Esophagus muscularis mucosa (tissue), 3 donors: Measurements from ENCODE around the gene POLE.

Experiments
- POLR2A ChIP-seq: fragments of 450-650 bp; IDR thresholded peaks from one replicate; pipeline ENCODE4 v1.6.1; 2017; ENCODE audit warnings: antibody characterized with exemption, moderate library complexity, mild to moderate bottlenecking, low read depth
- TF ChIP-seq, protein P1 (sequence below), 3 experiments: fragments of 200-600 bp in 2 of 3; fragments of 450-650 bp in 1 of 3; sonication (generic) in 2 of 3; IDR thresholded peaks; one replicate each; pipeline ENCODE4 v1.5.1; 2017 to 2019; ENCODE audit warnings: antibody characterized with exemption in 3 of 3, mild to moderate bottlenecking in 2 of 3, moderate library complexity in 1 of 3

DNA sequence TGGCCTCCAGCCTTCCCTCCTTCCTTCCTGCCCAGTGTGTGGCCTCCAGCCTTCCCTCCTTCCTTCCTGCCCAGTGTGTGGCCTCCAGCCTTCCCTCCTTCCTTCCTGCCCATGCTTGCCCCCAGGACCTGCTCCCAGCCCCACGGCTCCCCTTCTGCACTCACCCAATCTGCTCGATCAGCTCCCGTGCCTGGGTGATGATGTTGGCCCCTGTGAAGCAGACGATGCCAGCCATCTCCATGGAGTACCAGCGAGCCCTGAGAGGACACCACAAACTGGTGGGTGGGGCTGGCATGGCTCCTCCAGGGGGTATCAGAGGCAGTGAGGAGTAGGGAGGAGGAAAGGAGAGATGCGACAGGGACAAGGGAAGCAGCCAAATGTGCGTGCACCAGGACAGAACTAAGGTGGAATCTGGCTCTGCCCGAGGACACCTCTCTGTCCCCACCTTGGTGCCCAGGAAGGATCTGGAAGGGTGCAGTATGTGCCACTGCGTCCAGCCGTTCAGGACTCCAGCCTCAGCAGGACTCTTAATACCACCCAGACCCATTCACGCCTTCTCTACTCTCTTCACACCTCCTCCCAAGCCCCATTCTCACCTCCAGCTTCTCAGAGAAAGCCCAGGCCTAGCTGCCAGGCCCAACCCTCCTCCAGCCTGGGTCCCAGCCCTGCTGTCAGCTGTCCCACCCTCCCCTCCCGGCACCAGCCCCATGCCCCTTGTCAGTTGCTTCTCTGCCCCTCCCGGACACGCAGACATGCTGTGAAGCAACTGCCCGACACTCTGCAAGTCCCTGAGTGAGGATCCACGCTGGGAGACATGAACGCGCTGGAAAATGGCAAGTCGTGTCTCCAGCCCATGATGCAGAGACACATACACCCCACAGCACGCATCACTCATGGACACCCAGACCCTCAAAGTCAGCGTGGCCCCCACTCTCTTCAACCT lies 22.7 kb downstream of the POLE start:
- TF ChIP-seq, protein P1, sequence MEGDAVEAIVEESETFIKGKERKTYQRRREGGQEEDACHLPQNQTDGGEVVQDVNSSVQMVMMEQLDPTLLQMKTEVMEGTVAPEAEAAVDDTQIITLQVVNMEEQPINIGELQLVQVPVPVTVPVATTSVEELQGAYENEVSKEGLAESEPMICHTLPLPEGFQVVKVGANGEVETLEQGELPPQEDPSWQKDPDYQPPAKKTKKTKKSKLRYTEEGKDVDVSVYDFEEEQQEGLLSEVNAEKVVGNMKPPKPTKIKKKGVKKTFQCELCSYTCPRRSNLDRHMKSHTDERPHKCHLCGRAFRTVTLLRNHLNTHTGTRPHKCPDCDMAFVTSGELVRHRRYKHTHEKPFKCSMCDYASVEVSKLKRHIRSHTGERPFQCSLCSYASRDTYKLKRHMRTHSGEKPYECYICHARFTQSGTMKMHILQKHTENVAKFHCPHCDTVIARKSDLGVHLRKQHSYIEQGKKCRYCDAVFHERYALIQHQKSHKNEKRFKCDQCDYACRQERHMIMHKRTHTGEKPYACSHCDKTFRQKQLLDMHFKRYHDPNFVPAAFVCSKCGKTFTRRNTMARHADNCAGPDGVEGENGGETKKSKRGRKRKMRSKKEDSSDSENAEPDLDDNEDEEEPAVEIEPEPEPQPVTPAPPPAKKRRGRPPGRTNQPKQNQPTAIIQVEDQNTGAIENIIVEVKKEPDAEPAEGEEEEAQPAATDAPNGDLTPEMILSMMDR (IDR thresholded peaks at IDR 0.05) = no peak
- no peak for TF ChIP-seq POLR2A
